ENCODE results near the gene ASTN2. TPM values are rescaled to one million over a fixed set of nuclear protein-coding genes. Genes with fewer than 3 reads are reported as not detected.

ASTN2 gene
- total RNA-seq, 2 donors from 2014 or later, result 113 to 153 TPM

- intact Hi-C loops (cut with DNase I), result no loop called here
- H3K4me3 ChIP-seq, result no peak overlapping the region
- TF ChIP-seq POLR2AphosphoS5 (IDR thresholded peaks at IDR 0.05) (no peak), POLR2A (IDR thresholded peaks at IDR 0.05) (no peak), CTCF (IDR thresholded peaks at IDR 0.05) (no peak)
- no peaks in the 10 kb centered on the region for H3K36me3 ChIP-seq
- H3K27ac ChIP-seq, result no peak overlapping the region
- no peaks in the 10 kb centered on the region for H3K9me3 ChIP-seq
- 80% methylated on average over 1 of the region's 1 CpG for WGBS
- H3K4me1 ChIP-seq (replicated peaks), result no peaks in the 10 kb centered on the region
- no peaks in the 10 kb centered on the region for H3K27me3 ChIP-seq (replicated peaks; ENCODE audit: insufficient read depth)
- no peak for DNase-seq (ENCODE audit: low spot score)
Observed at GRCh38 chr9:116479056-116479544, 935.8 kb downstream of the ASTN2 start.

- no peaks in the 10 kb centered on the region for H3K27me3 ChIP-seq (replicated peaks; ENCODE audit: insufficient read depth)
- H3K9me3 ChIP-seq, result no peaks in the 10 kb centered on the region
- no peaks in the 10 kb centered on the region for H3K36me3 ChIP-seq
- no peak overlapping the region for H3K4me3 ChIP-seq
- no peaks in the 10 kb centered on the region for H3K4me1 ChIP-seq (replicated peaks)
- intact Hi-C loops (cut with DNase I), result no loop called here
- no peak for DNase-seq (ENCODE audit: low spot score)
- TF ChIP-seq POLR2A (IDR thresholded peaks at IDR 0.05) (no peak), CTCF (IDR thresholded peaks at IDR 0.05) (no peak), POLR2AphosphoS5 (IDR thresholded peaks at IDR 0.05) (no peak)
- H3K27ac ChIP-seq, result peak overlapping the region in 1 of 2 donors; percentile 27
- 84% methylated on average over 4 of the region's 4 CpGs for WGBS
Observed at GRCh38 chr9:116477584-116478141, 937.2 kb downstream of the ASTN2 start.

- no peak overlapping the region for H3K4me3 ChIP-seq
- intact Hi-C loops (cut with DNase I), result no loop called here
- DNase-seq (ENCODE audit: low spot score), result no peak
- H3K27me3 ChIP-seq (replicated peaks; ENCODE audit: insufficient read depth), result no peaks in the 10 kb centered on the region
- H3K9me3 ChIP-seq, result no peaks in the 10 kb centered on the region
- TF ChIP-seq POLR2A (IDR thresholded peaks at IDR 0.05), result no peak
- no peak for TF ChIP-seq POLR2AphosphoS5 (IDR thresholded peaks at IDR 0.05)
- TF ChIP-seq CTCF (IDR thresholded peaks at IDR 0.05), result no peak
- WGBS, result 67% methylated on average over 10 of the region's 10 CpGs
- no peaks in the 10 kb centered on the region for H3K4me1 ChIP-seq (replicated peaks)
- H3K27ac ChIP-seq, result peak overlapping the region in 1 of 2 donors; percentile 27
- no peaks in the 10 kb centered on the region for H3K36me3 ChIP-seq
Observed at GRCh38 chr9:116476935-116477381, 937.9 kb downstream of the ASTN2 start.

GRCh38 chr9:116476002-116476401 is 938.9 kb downstream of the ASTN2 start:
- Histone ChIP-seq H3K36me3 (no peaks in the 10 kb centered on the region), H3K9me3 (no peaks in the 10 kb centered on the region), H3K27me3 (replicated peaks; ENCODE audit: insufficient read depth) (no peaks in the 10 kb centered on the region), H3K4me1 (replicated peaks) (no peaks in the 10 kb centered on the region), H3K4me3 (no peak overlapping the region), H3K27ac (no peak overlapping the region)
- no peak for DNase-seq (ENCODE audit: low spot score)
- intact Hi-C loops (cut with DNase I), result no loop called here
- WGBS, result 85% methylated on average over 6 of the region's 6 CpGs
- TF ChIP-seq POLR2A (IDR thresholded peaks at IDR 0.05) (no peak), POLR2AphosphoS5 (IDR thresholded peaks at IDR 0.05) (no peak), CTCF (IDR thresholded peaks at IDR 0.05) (no peak)

- no peak for DNase-seq (ENCODE audit: low spot score)
- Histone ChIP-seq H3K4me3 (no peak overlapping the region), H3K4me1 (replicated peaks) (no peaks in the 10 kb centered on the region), H3K27me3 (replicated peaks; ENCODE audit: insufficient read depth) (no peaks in the 10 kb centered on the region), H3K27ac (no peak overlapping the region), H3K9me3 (no peaks in the 10 kb centered on the region), H3K36me3 (no peaks in the 10 kb centered on the region)
- 94% methylated on average over 1 of the region's 1 CpG for WGBS
- TF ChIP-seq POLR2A (IDR thresholded peaks at IDR 0.05) (no peak), CTCF (IDR thresholded peaks at IDR 0.05) (no peak), POLR2AphosphoS5 (IDR thresholded peaks at IDR 0.05) (no peak)
- intact Hi-C loops (cut with DNase I), result no loop called here
Observed at GRCh38 chr9:116475201-116475600, 939.7 kb downstream of the ASTN2 start.

Measured in prostate gland (tissue), 2 donors.